HCT116 (cell line): Measurements from ENCODE around the gene CFAP107. TPM values are rescaled to one million over a fixed set of nuclear protein-coding genes. Genes with fewer than 3 reads are reported as not detected.

Source experiments
- ATAC-seq: fragments of 200-7000 bp; cut with Tn5 transposase; 2 replicates; pipeline ENCODE4 v1.9.1; 2020; ENCODE audit warnings: mild to moderate bottlenecking, moderate library complexity
- BruUV-seq: library from RNA; stranded (reverse); fragments of 400-500 nt; replicated peaks from 2 replicates; lab custom pipeline; 2021; lab: Mats Ljungman, UMichigan
- CTCF ChIA-PET: fragments of 300-600 bp; sonication (Branson Sonifier 250); formaldehyde crosslinking; loops from one replicate; lab custom pipeline; 2021; ENCODE audit warnings: antibody characterized with exemption; lab: Charles Lee
- POLR2A ChIA-PET: fragments of 300-600, 350-600 bp; sonication (Branson Sonifier 250); formaldehyde crosslinking; loops from one replicate; lab custom pipeline; 2021; ENCODE audit warnings: antibody characterized with exemption; lab: Charles Lee
- RAD21 ChIA-PET, 2 experiments: fragments of 300-600 bp; sonication (Branson Sonifier 250); formaldehyde crosslinking; loops; one replicate each; lab custom pipeline; 2023; ENCODE audit warnings: low total read pairs in 2 of 2; ENCODE audit not compliant: uncharacterized antibody in 2 of 2, unreplicated experiment in 2 of 2, low non-redundant PET in 1 of 2; lab: Charles Lee
- DNase-seq: peaks from one replicate; pipeline ENCODE4 v3.0.0-alpha.2; 2010; ENCODE audit warnings: low read depth, low spot score
- H2AFZ ChIP-seq: fragments of 200-600 bp; shearing (Covaris generic), sonication (generic); 2 replicates; pipeline ENCODE4 v1.6.1; 2017; ENCODE audit warnings: low read depth, mixed run types, mixed read lengths, antibody characterized with exemption, low read length; ENCODE audit not compliant: poor library complexity, severe bottlenecking
- H3K27ac ChIP-seq: 2 replicates; pipeline ENCODE4 v1.5.1; 2012; ENCODE audit warnings: low read depth, low read length
- H3K27me3 ChIP-seq: fragments of 200-600 bp; sonication (generic); 2 replicates; pipeline ENCODE4 v1.6.1; 2016; ENCODE audit warnings: mixed run types, low read length, mixed read lengths; ENCODE audit not compliant: insufficient read depth
- H3K36me3 ChIP-seq, 2 experiments: fragments of 200-500 bp in 1 of 2; fragments of 200-600 bp in 1 of 2; sonication (Bioruptor generic) in 1 of 2; sonication (generic) in 1 of 2; 2 replicates each; pipeline versions ENCODE4 v1.5.1 to v1.6.1; 2014 to 2016; ENCODE audit warnings: low read length in 2 of 2, inconsistent platforms in 1 of 2, mixed read lengths in 1 of 2, mixed run types in 1 of 2; ENCODE audit not compliant: insufficient read depth in 2 of 2, control insufficient read depth in 1 of 2
- H3K4me1 ChIP-seq, 2 experiments: fragments of 200-600 bp in 1 of 2; sonication (generic) in 1 of 2; 2 replicates each; pipeline versions ENCODE4 v1.5.1 to v1.6.1; 2012 to 2017; ENCODE audit warnings: low read length in 2 of 2, inconsistent platforms in 1 of 2, mild to moderate bottlenecking in 1 of 2, mixed read lengths in 1 of 2, mixed run types in 1 of 2, moderate library complexity in 1 of 2; ENCODE audit not compliant: insufficient read depth in 2 of 2, control insufficient read depth in 1 of 2
- H3K4me2 ChIP-seq: fragments of 200-600 bp; sonication (generic); 2 replicates; pipeline ENCODE4 v1.6.1; 2017; ENCODE audit warnings: mixed run types, low read length, mixed read lengths
- H3K4me3 ChIP-seq, 2 experiments: fragments of 200-600 bp in 1 of 2; sonication (generic) in 1 of 2; replicated peaks in 1 of 2; 2 replicates each; pipeline ENCODE4 v1.5.1; 2011 to 2016; ENCODE audit warnings: low read length in 2 of 2, control low read depth in 1 of 2, low read depth in 1 of 2, mild to moderate bottlenecking in 1 of 2, mixed read lengths in 1 of 2, mixed run types in 1 of 2
- H3K79me2 ChIP-seq: fragments of 200-600 bp; sonication (generic); 2 replicates; pipeline ENCODE4 v1.6.1; 2017; ENCODE audit warnings: mild to moderate bottlenecking, mixed run types, low read length, moderate library complexity, mixed read lengths; ENCODE audit not compliant: insufficient read depth
- H3K9ac ChIP-seq: fragments of 200-600 bp; sonication (generic); 2 replicates; pipeline ENCODE4 v1.6.1; 2016; ENCODE audit warnings: low read length, mixed read lengths
- H3K9me2 ChIP-seq: fragments of 200-600 bp; sonication (generic), shearing (Covaris generic); 2 replicates; pipeline ENCODE4 v1.6.1; 2017; ENCODE audit warnings: mixed run types, mild to moderate bottlenecking, moderate library complexity; ENCODE audit not compliant: insufficient read depth
- H3K9me3 ChIP-seq, 2 experiments: fragments of 200-500 bp in 1 of 2; fragments of 200-600 bp in 1 of 2; sonication (Bioruptor generic) in 1 of 2; sonication (generic) in 1 of 2; 2 replicates each; pipeline ENCODE4 v1.6.1; 2014 to 2017; ENCODE audit warnings: low read length in 2 of 2, mixed read lengths in 2 of 2, inconsistent platforms in 1 of 2, low read depth in 1 of 2, mild to moderate bottlenecking in 1 of 2, mixed run types in 1 of 2, moderate library complexity in 1 of 2; ENCODE audit not compliant: control insufficient read depth in 1 of 2, insufficient read depth in 1 of 2
- H4K20me1 ChIP-seq: fragments of 200-600 bp; sonication (generic), shearing (Covaris generic); 2 replicates; pipeline ENCODE4 v1.6.1; 2017; ENCODE audit warnings: mixed run types, mild to moderate bottlenecking, moderate library complexity; ENCODE audit not compliant: insufficient read depth
- CEBPB ChIP-seq: IDR thresholded peaks from 2 replicates; pipeline ENCODE4 v1.6.1; 2012; ENCODE audit warnings: low read depth
- CTCF ChIP-seq, 3 experiments: fragments of 200-600 bp in 1 of 3; sonication (generic) in 1 of 3; IDR thresholded peaks in 2 of 3; conservative IDR thresholded peaks in 1 of 3; 2 replicates each; pipeline ENCODE4 v1.5.1; 2012 to 2017; ENCODE audit warnings: low read depth in 2 of 3, low read length in 2 of 3, antibody characterized with exemption in 1 of 3, borderline replicate concordance in 1 of 3, control low read depth in 1 of 3, mild to moderate bottlenecking in 1 of 3, mixed read lengths in 1 of 3, mixed run types in 1 of 3, moderate library complexity in 1 of 3; ENCODE audit not compliant: insufficient read depth in 1 of 3
- ELF1 ChIP-seq: IDR thresholded peaks from 2 replicates; pipeline ENCODE4 v1.6.1; 2012; ENCODE audit warnings: low read depth, borderline replicate concordance
- EZH2phosphoT487 ChIP-seq: fragments of 200-600 bp; IDR thresholded peaks from 2 replicates; pipeline ENCODE4 v1.6.1; 2018; ENCODE audit warnings: antibody characterized with exemption, borderline replicate concordance
- POLR2AphosphoS5 ChIP-seq: IDR thresholded peaks from 2 replicates; pipeline ENCODE4 v1.6.1; 2011; ENCODE audit warnings: mild to moderate bottlenecking, low read depth, low read length, moderate library complexity
- SIN3A ChIP-seq: IDR thresholded peaks from 2 replicates; pipeline ENCODE4 v1.6.1; 2012; ENCODE audit warnings: low read depth
- SP1 ChIP-seq: IDR thresholded peaks from 2 replicates; pipeline ENCODE4 v1.6.1; 2012; ENCODE audit warnings: low read depth
- ZBTB33 ChIP-seq: IDR thresholded peaks from 2 replicates; pipeline ENCODE4 v1.6.1; 2011; ENCODE audit warnings: mild to moderate bottlenecking, low read length, moderate library complexity; ENCODE audit not compliant: insufficient replicate concordance; ENCODE audit errors: extremely low read depth
- intact Hi-C: fragments of 100-400 bp; cut with micrococcal nuclease; formaldehyde crosslinking; loops from 2 replicates; pipeline ENCODE4 v1.10.0; 2022
- total RNA-seq: library from RNA; stranded (reverse); gene quantifications from one replicate; pipeline ENCODE4 v1.2.1, GENCODE V29; 2021; ENCODE audit not compliant: unreplicated experiment
- TF ChIP-seq, protein P1 (sequence below): IDR thresholded peaks from 2 replicates; pipeline ENCODE4 v1.6.1; 2012

Gene CFAP107
- total RNA-seq, 1 experiment from 2014 or later, result not detected

- ChIA-PET POLR2A (no interaction called here), CTCF (no interaction called here), RAD21 (no interaction called here)
- Histone ChIP-seq H3K9me3 (no peaks in the 10 kb centered on the region), H4K20me1 (no peaks in the 10 kb centered on the region), H2AFZ (no peak overlapping the region), H3K79me2 (no peaks in the 10 kb centered on the region), H3K9ac (no peak overlapping the region), H3K4me3 (no peak overlapping the region), H3K27ac (no peak overlapping the region)
- intact Hi-C loops, result no loop called here
- no peak for DNase-seq
- TF ChIP-seq SP1, result no peak
- TF ChIP-seq, protein P1, sequence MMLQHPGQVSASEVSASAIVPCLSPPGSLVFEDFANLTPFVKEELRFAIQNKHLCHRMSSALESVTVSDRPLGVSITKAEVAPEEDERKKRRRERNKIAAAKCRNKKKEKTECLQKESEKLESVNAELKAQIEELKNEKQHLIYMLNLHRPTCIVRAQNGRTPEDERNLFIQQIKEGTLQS, result no peak
- no peak for TF ChIP-seq ELF1
- TF ChIP-seq EZH2phosphoT487, result no peak
- TF ChIP-seq POLR2AphosphoS5, result no peak
- no peak for TF ChIP-seq CEBPB
- TF ChIP-seq CTCF (IDR thresholded peaks at IDR 0.05 in 2 of 3, conservative IDR thresholded peaks at IDR 0.05 in 1 of 3; ENCODE audit: borderline replicate concordance in 1 of 3, insufficient read depth in 1 of 3, low read depth in 2 of 3, low read length in 2 of 3), result no peak
- TF ChIP-seq ZBTB33, result no peak
- TF ChIP-seq SIN3A, result no peak
- TF ChIP-seq, all 23 proteins: peak for 0
- H3K36me3 ChIP-seq, result no peaks in the 10 kb centered on the region
- BruUV-seq, result no TSS peak
- H3K4me2 ChIP-seq, result no peak overlapping the region
- ATAC-seq, result peak; percentile 47
- no peaks in the 10 kb centered on the region for H3K4me1 ChIP-seq
- H3K9me2 ChIP-seq, result no peaks in the 10 kb centered on the region
- H3K27me3 ChIP-seq, result 0 out of 2 replicates have a peak, but pooled peaks cover 7% of the 10 kb centered on the region
These were observed 64.8 kb downstream of the CFAP107 start for GRCh38 chr1:12810691-12811408.
